MG63 (cell line): ENCODE data around the gene APOLD1. TPM values are rescaled to one million over a fixed set of nuclear protein-coding genes. Genes with fewer than 3 reads are reported as not detected.
"Not testable (repeated sequence)": the region's sequence is repeated elsewhere in the genome, so short reads cannot be mapped to it uniquely, and the experiment has no call there.

Experiments
- DNase-seq: peaks from one replicate; pipeline ENCODE4 v3.0.0-alpha.2; 2020
- H3K27me3 ChIP-seq: fragments of 250-450 bp; sonication (Bioruptor Pico); 2 replicates; pipeline ENCODE4 v1.5.1; 2020; ENCODE audit warnings: mild to moderate bottlenecking, moderate library complexity
- H3K36me3 ChIP-seq: fragments of 250-450 bp; sonication (Bioruptor Pico); 2 replicates; pipeline ENCODE4 v1.5.1; 2020; ENCODE audit warnings: mild to moderate bottlenecking, moderate library complexity
- H3K4me3 ChIP-seq: fragments of 250-450 bp; sonication (Bioruptor Pico); 2 replicates; pipeline ENCODE4 v1.5.1; 2020; ENCODE audit warnings: mild to moderate bottlenecking, moderate library complexity
- H3K9me3 ChIP-seq: fragments of 250-450 bp; sonication (Bioruptor Pico); 2 replicates; pipeline ENCODE4 v1.5.1; 2020; ENCODE audit warnings: mild to moderate bottlenecking, moderate library complexity
- total RNA-seq: library from RNA; depleted of rRNA; stranded (reverse); fragments of >200 nt; shearing (Covaris generic); gene quantifications from 2 replicates; pipeline ENCODE4 v1.2.3, GENCODE V29; 2014; ENCODE audit warnings: low replicate concordance

The APOLD1 gene
- total RNA-seq, 1 experiment from 2014 or later: 27.1 TPM

GRCh38 chr12:12798480-12798879, 13.0 kb downstream of the APOLD1 start:
- H3K27me3 ChIP-seq: no peaks in the 10 kb centered on the region
- no peaks in the 10 kb centered on the region for H3K36me3 ChIP-seq
- no peaks in the 10 kb centered on the region for H3K9me3 ChIP-seq
- no peak overlapping the region for H3K4me3 ChIP-seq
- no peak for DNase-seq

GRCh38 chr12:12799163-12799920, 13.9 kb downstream of the APOLD1 start:
- no peak for DNase-seq
- H3K36me3 ChIP-seq: no peaks in the 10 kb centered on the region
- H3K27me3 ChIP-seq: no peaks in the 10 kb centered on the region
- H3K9me3 ChIP-seq: no peaks in the 10 kb centered on the region
- no peak overlapping the region for H3K4me3 ChIP-seq

- Histone ChIP-seq H3K36me3 (no peaks in the 10 kb centered on the region), H3K27me3 (no peaks in the 10 kb centered on the region), H3K9me3 (no peaks in the 10 kb centered on the region), H3K4me3 (no peak overlapping the region)
- DNase-seq: no peak
These were observed 15.1 kb downstream of the APOLD1 start for GRCh38 chr12:12800406-12801180.

- not testable (repeated sequence) for H3K9me3 ChIP-seq, H3K4me3 ChIP-seq, DNase-seq, H3K36me3 ChIP-seq, H3K27me3 ChIP-seq
These were observed 16.2 kb downstream of the APOLD1 start for GRCh38 chr12:12801656-12802055.

GRCh38 chr12:12803186-12803585, 17.7 kb downstream of the APOLD1 start:
- Histone ChIP-seq H3K9me3 (no peaks in the 10 kb centered on the region), H3K4me3 (no peak overlapping the region), H3K27me3 (no peaks in the 10 kb centered on the region), H3K36me3 (no peaks in the 10 kb centered on the region)
- DNase-seq: peak; percentile 93

- H3K4me3 ChIP-seq: no peak overlapping the region
- DNase-seq: no peak
- no peaks in the 10 kb centered on the region for H3K27me3 ChIP-seq
- H3K36me3 ChIP-seq: no peaks in the 10 kb centered on the region
- H3K9me3 ChIP-seq: no peaks in the 10 kb centered on the region
These were observed 18.6 kb downstream of the APOLD1 start for GRCh38 chr12:12804011-12804410.

GRCh38 chr12:12804432-12804886, 19.0 kb downstream of the APOLD1 start:
- Histone ChIP-seq H3K9me3 (no peaks in the 10 kb centered on the region), H3K27me3 (no peaks in the 10 kb centered on the region), H3K36me3 (no peaks in the 10 kb centered on the region), H3K4me3 (no peak overlapping the region)
- peak; percentile 53 for DNase-seq

- Histone ChIP-seq H3K9me3 (no peaks in the 10 kb centered on the region), H3K27me3 (no peaks in the 10 kb centered on the region)
- no peak for DNase-seq
These were observed 21.5 kb downstream of the APOLD1 start for GRCh38 chr12:12806784-12807516.

GRCh38 chr12:12807517-12807903, 22.1 kb downstream of the APOLD1 start:
- H3K36me3 ChIP-seq, DNase-seq, H3K9me3 ChIP-seq, H3K4me3 ChIP-seq, H3K27me3 ChIP-seq: not testable (repeated sequence)

More at GRCh38 chr12:12806784-12807516, 21.5 kb downstream of the APOLD1 start:
- Histone ChIP-seq H3K4me3 (no peak overlapping the region), H3K36me3 (no peaks in the 10 kb centered on the region)

- H3K9me3 ChIP-seq: no peaks in the 10 kb centered on the region
- H3K36me3 ChIP-seq: no peaks in the 10 kb centered on the region
- H3K27me3 ChIP-seq: no peaks in the 10 kb centered on the region
- no peak overlapping the region for H3K4me3 ChIP-seq
- DNase-seq: no peak
These were observed 22.7 kb downstream of the APOLD1 start for GRCh38 chr12:12807970-12808702.

- no peak for DNase-seq
- H3K9me3 ChIP-seq: no peaks in the 10 kb centered on the region
- H3K27me3 ChIP-seq: no peaks in the 10 kb centered on the region
- no peak overlapping the region for H3K4me3 ChIP-seq
- H3K36me3 ChIP-seq: peaks cover 21% of the 10 kb centered on the region
These were observed 25.1 kb downstream of the APOLD1 start for GRCh38 chr12:12810553-12811021.

- H3K27me3 ChIP-seq: no peaks in the 10 kb centered on the region
- no peak for DNase-seq
- no peaks in the 10 kb centered on the region for H3K9me3 ChIP-seq
- peaks cover 29% of the 10 kb centered on the region for H3K36me3 ChIP-seq
- no peak overlapping the region for H3K4me3 ChIP-seq
These were observed 25.9 kb downstream of the APOLD1 start for GRCh38 chr12:12811343-12811742.

GRCh38 chr12:12812174-12812573, 26.7 kb downstream of the APOLD1 start:
- no peaks in the 10 kb centered on the region for H3K27me3 ChIP-seq

GRCh38 chr12:12812618-12813119, 27.2 kb downstream of the APOLD1 start:
- Histone ChIP-seq H3K27me3 (no peaks in the 10 kb centered on the region), H3K36me3 (peaks cover 42% of the 10 kb centered on the region), H3K4me3 (peak overlapping the region; percentile 91), H3K9me3 (no peaks in the 10 kb centered on the region)
- no peak for DNase-seq

More at GRCh38 chr12:12812174-12812573, 26.7 kb downstream of the APOLD1 start:
- Histone ChIP-seq H3K9me3 (no peaks in the 10 kb centered on the region), H3K36me3 (peaks cover 37% of the 10 kb centered on the region), H3K4me3 (no peak overlapping the region)
- DNase-seq: no peak

GRCh38 chr12:12813120-12814101, 28.0 kb downstream of the APOLD1 start, which contains the start of gene DDX47:
TSS of gene DDX47 (plus strand) at chr12:12813346. CDS start at chr12:12813368, 22 bp downstream.
- Histone ChIP-seq H3K27me3 (no peaks in the 10 kb centered on the region), H3K36me3 (peaks cover 50% of the 10 kb centered on the region), H3K9me3 (no peaks in the 10 kb centered on the region), H3K4me3 (peak within 1 kb of the TSS; percentile 91)
- peak; percentile 91 for DNase-seq
